GM19193 (cell line): ENCODE results near the gene SEPTIN5.

Experiments
- POLR2A ChIP-seq: IDR thresholded peaks from 4 replicates; pipeline ENCODE4 v1.6.1; 2011; ENCODE audit not compliant: insufficient read depth, insufficient read length; ENCODE audit errors: extremely low read depth

Gene SEPTIN5

DNA sequence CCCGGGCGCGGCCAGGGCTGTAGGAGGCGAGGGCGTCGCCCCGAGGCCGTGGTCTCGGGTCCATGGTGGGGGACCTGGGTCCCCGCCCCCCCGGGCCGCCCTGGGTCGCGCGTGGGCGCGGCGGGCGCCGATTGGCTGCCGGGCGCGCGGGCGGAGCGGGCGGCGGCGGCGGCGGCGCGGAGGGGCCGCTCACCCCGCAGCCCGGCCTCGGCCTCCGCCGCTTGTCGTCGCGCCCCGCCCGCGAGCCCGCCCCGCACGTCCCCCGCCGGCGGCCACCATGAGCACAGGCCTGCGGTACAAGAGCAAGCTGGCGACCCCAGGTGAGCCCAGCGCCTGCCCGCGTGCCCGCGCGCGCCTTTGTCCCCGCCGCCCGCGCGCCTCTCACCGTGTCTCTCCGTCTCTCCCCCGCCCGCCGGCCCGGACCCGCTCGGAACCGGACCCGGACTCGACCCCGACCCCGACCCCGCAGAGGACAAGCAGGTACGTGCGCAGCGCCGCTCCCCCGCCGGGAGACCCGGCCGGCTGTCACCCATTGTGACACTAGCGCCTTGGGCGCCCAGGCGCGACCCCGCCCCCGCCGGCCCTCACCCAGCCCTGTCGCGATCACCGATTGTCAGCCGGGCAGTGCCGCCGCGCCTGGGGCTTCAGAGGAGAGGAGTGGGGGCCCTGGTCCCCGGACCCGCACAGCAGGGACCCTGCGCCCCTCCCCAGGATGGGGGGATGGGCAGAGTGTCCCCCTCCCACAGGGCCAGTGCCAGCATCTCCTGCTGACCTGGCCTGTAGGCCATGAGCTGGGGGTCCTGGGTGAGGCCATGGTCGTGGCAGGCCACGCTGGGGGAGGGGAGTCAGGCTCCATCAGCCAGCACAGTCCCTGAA, at the start of gene SEPTIN5:
Gene SEPTIN5 (plus strand): TSS at position 192 of the 876 bp plus-strand sequence. CDS start 86 bp downstream, at position 278.
- TF ChIP-seq POLR2A, result no peak

GRCh38 chr22:19664951-19665783, 49.1 kb upstream of the SEPTIN5 start:
- TF ChIP-seq POLR2A, result no peak

DNA sequence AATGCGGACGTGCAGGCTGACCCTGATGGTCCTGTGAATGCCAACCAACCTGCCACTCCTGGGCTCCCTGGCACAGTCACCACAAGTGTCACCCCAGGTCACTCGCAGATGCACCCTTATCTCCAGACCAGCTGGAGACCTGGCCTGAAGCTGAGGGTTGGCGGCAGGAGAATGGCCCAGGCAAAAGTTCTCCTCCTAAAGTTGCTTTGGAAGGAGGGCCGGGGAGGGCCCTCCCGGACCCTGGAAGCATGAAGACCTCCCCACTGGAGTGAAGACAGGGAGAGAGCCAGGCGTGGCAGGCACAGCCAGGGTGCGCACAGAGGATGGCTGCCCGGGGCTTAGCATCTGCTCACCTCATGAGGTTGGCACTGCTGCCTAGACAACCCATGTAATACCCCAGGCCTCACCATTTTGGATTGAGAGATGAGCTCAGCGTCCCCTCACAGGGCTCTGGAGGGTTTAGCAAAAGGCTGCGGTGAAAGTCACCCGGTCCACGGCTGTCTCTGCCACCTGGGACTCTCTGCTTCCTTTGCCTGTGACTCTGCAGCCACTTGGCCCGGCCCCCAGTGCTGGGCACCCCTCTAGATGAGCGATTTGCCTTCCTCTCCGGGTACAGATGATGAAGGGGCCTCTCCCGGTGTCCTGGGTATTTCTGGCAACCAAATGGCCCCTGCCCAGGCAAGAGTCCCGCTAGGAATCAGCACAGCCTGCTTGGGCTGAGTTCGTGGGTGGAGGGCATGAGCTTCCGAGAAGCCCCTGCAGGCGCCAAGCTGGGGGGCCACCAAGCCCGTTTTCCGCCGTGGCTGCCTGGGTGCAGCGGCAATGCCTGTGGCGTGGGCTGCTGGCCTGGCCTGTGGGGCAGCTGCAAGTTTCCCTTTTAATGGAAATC, 48.3 kb upstream of the SEPTIN5 start:
- TF ChIP-seq POLR2A, result no peak

GRCh38 chr22:19666673-19667593, 47.4 kb upstream of the SEPTIN5 start:
- no peak for TF ChIP-seq POLR2A

DNA sequence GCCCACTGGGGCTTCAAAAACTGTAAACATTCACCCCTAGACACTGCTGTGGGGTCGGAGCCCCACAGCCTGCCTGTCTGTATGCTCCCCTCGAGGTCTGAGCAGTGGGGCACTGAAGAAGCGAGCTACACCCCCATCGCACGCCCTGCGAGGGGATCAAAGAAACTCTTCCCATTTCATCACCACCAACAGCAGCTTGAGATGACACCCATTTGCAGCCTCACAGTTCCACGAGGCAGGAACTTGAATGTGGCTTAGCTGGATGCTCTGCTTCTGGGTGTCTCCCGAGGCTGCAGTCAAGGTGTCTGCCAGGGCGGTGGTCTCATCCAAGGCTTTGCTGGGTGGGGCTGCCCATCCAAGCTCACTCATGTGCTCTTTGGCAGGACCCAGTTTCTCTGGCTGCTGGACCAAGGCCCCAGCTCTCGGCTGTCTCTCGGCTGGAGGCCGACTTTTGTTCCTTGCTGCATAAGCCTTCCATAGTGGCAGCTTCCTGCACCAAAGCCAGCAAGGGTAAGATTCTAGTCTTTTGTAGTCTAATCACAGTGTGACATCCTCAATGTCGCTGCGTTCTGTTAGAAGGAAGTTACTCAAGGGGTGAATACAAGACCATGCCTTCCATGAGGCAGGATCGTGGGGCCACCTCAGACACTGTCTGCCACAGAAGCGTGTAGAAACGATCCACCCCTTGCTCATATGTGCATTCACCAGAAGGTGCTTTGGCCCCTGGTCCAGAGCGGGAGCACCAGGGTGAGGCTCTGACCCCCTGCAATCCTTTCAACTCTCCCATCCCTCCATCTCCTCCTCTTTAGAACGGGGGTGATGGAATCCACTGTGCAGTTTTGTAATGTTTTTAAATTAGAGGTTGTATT, 46.2 kb upstream of the SEPTIN5 start:
- TF ChIP-seq POLR2A, result no peak

- no peak for TF ChIP-seq POLR2A
Measured at GRCh38 chr22:19668748-19669147, 45.6 kb upstream of the SEPTIN5 start.

DNA sequence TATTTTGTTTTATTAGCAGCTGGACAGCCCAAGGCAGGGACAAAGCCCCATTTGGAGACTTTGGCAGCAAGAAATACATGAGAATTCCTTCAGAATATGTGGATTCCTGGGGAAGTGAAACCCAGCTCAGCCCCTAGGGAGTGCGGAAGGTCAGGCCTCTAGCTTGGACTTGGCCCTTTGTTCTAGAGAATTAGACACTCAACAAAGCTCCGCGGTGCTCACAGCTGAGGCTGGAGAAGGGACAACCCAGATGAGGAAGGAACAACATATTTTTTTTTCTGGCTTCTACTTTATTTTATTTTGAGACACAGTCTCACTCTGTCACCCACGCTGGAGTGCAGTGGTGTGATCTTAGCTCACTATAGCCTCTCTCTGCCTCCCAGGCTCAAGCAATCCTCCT, 44.7 kb upstream of the SEPTIN5 start:
- TF ChIP-seq POLR2A, result no peak

DNA sequence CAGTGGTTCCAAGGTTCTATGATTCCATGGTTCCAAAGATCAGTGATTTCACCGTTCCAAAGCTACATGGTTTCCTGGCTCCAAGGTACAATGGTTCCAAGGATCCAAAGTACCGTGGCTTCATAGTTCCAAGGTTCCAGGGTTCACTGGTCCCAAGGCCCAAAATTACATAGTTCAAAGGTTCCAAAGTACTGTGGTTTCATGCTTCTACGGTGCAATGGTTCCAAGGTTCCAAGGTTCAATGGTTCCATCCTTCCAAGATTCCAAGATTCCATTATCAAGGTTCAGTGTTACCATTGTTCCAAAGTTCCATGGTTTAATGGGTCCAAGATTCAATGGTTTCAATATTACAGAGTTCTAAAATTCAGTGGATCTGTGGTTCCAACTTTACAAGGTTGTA, 43.0 kb upstream of the SEPTIN5 start:
- no peak for TF ChIP-seq POLR2A

DNA sequence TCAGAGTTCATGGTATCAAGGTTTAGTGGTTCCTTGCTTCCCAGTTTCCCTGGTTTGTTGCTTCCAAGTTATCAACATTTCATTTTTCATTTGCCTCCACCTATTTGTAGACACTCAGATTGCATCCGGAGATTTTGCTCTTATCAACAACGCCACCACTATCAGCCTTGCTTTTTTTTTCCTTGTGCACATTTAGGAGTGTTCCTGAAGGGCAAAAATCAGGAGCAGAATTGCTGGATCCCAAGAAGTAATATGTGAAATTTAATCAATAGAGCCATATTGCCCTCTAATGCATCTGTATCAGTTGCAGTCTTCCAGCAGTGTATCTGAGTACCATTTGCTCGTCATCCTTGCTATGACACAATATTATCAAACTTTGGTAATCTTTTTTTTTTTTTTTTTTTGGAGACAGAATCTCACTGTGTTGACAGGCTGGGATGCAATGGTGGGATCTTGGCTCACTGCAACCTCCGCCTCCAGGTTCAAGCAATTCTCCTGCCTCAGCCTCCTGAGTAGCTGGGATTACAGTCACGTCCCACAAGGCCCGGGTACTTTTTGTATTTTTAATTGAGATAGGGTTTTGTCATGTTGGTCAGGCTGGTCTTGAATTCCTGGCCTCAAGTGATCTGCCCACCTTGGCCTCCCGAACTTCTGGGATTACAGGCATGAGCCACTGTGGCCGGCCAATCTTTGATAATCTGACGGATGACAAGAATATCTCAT, 42.1 kb upstream of the SEPTIN5 start:
- TF ChIP-seq POLR2A, result no peak

DNA sequence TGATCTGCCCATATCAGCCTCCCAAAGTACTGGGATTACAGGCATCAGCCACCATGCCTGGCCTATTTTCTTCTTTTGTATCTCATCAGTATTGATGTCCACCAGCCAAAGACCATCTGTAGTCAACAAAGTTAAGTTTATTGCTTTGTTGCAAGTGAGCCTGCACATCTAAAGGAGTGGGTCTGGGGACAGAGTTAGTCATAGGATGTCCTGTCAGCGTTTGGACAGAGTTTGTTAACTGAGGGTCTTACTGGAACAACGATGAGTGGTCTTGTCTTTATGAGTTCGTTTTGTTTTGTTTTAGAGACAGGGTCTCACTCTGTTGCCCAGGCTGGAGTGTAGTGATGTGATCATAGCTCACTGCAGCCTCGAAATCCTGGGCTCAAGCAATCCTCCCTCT, 40.6 kb upstream of the SEPTIN5 start:
- no peak for TF ChIP-seq POLR2A

DNA sequence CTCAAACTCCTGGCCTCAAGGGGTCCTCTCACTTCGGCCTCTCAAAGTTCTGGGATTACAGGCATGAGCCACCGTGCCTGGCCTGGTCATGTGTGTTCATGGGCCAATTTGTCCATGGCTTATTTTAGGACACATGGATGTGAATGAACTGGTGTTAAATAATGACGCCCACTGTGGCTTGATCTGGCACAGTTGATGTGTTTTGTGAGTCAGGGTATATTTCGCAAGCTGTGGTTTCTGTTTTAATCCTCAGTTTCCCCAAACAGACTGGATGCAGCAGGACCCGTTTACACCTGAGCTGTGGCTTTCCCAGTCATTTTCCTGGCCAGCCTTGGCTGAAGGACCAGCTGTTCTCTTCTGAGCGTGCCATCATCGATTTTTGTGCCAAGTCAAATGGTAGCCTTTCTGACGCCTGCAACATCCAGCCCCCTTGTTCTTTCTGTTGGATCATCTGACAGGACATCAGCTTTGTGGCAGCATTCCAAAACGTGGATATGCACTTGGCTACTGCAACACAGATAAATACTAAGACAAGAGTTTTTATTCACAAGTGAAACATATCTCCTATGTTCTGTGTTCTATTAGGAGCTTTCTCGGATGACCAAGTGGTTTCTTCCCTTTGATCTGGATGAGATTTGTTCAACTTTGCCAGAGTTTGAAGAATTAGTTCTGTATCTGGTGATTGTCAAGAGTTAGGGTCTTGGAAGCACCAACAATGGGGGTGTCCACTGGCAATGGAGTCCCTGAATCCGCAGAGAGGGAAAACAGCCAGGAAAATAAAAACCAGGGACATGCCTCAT, 40.0 kb upstream of the SEPTIN5 start:
- TF ChIP-seq POLR2A, result no peak

DNA sequence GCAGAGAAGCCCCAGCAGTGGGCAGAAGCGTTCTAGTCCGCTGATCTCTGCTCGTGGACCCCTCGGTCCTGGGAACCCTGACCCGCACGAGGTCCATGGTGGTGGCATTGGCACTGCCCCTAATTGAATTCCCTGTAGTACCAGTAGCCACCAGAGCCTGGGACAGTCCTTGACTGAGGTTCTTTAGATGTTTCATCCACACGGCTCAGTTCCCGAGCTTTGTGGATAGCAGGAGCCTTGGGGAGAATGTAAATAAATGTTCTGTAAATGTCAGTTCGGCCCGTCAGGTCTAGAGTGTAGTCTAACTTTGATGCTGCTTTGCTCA, 39.4 kb upstream of the SEPTIN5 start:
- no peak for TF ChIP-seq POLR2A
